Spinal cord (tissue), 10 donors: ENCODE results near the gene FOXC2. TPM values are rescaled to one million over a fixed set of nuclear protein-coding genes. Genes with fewer than 3 reads are reported as not detected.

Experiments used
- DNase-seq, 6 donors: peaks; one replicate each; pipeline versions ENCODE4 v3.0.0 to v3.0.0-alpha.2; 2013 to 2015; ENCODE audit warnings: low spot score in 6 of 6, low read depth in 4 of 6
- H3K27ac ChIP-seq: one replicate; pipeline ENCODE4 v1.5.1; 2013; ENCODE audit warnings: low read depth, low read length, control low read depth
- H3K27me3 ChIP-seq: one replicate; pipeline ENCODE4 v1.6.1; 2013; ENCODE audit warnings: low read length; ENCODE audit not compliant: control insufficient read depth, insufficient read depth
- H3K36me3 ChIP-seq: one replicate; pipeline ENCODE4 v1.6.1; 2013; ENCODE audit warnings: low read length; ENCODE audit not compliant: control insufficient read depth, insufficient read depth
- H3K4me1 ChIP-seq: one replicate; pipeline ENCODE4 v1.6.1; 2013; ENCODE audit warnings: low read length; ENCODE audit not compliant: control insufficient read depth, insufficient read depth
- H3K4me3 ChIP-seq: one replicate; pipeline ENCODE4 v1.5.1; 2013; ENCODE audit warnings: low read depth, low read length, control low read depth
- H3K9me3 ChIP-seq: one replicate; pipeline ENCODE4 v1.6.1; 2013; ENCODE audit warnings: low read length; ENCODE audit not compliant: control insufficient read depth, insufficient read depth
- WGBS: methylation state at CpG from one replicate; pipeline ENCODE4 v1.1.5; 2013; ENCODE audit warnings: missing lambda C conversion rate; ENCODE audit not compliant: insufficient coverage; 5-methylcytosine and 5-hydroxymethylcytosine counted together
- polyA plus RNA-seq, 2 donors: library from polyadenylated mRNA; unstranded; fragments of 120-200 nt; gene quantifications; one replicate each; pipeline ENCODE4 v1.2.1, GENCODE V29; 2013; ENCODE audit not compliant: insufficient read length in 2 of 2
- total RNA-seq, 2 donors: library from RNA; depleted of rRNA in 1 of 2; stranded (reverse); fragments of 120-200 nt in 1 of 2; fragments of >200 nt in 1 of 2; gene quantifications; one replicate each; pipeline versions ENCODE4 v1.2.3 to v1.2.4, GENCODE V29; 2013 to 2014
- donor health status: healthy.

Gene FOXC2
- total and polyA plus RNA-seq, 4 donors: 4.7 to 31.1 (median 13.5) TPM

DNA sequence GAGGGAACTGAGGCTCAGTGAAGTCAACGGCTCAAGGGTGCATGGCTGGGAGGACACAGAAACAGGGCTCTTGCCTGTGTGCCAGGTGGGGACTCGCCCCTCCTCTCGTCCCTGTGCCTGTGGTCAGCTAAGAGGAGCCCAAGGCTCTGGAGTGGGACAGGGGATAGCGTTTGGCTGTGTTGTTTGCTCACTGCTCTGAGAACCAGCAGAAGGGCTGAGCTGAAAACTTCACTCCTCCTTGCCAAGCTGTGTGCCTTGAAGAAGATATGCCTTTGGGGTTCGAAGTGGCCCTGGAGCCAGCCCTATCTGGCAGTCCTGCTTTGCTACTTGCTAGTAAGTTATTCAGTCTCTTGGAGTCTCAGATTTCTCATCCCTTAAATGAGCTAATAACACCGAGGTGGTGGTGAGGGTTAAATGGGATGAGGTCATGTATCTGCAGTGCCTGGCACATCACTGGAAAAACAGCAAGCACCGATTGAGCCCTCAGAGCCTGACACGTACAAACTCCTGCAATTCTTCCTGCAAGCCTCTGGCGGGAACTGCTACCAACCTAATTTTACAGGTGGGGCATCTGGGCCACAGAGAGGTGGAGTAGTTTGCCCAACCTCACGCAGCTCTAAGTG, 29.5 kb downstream of the FOXC2 start:
- 86% methylated on average over 8 of the region's 10 CpGs for WGBS
- Histone ChIP-seq H3K36me3 (no peaks in the 10 kb centered on the region), H3K9me3 (no peaks in the 10 kb centered on the region), H3K27me3 (peaks cover 43% of the 10 kb centered on the region), H3K4me3 (no peak overlapping the region), H3K4me1 (peaks cover 7% of the 10 kb centered on the region), H3K27ac (no peak overlapping the region)
- no peak for DNase-seq

DNA sequence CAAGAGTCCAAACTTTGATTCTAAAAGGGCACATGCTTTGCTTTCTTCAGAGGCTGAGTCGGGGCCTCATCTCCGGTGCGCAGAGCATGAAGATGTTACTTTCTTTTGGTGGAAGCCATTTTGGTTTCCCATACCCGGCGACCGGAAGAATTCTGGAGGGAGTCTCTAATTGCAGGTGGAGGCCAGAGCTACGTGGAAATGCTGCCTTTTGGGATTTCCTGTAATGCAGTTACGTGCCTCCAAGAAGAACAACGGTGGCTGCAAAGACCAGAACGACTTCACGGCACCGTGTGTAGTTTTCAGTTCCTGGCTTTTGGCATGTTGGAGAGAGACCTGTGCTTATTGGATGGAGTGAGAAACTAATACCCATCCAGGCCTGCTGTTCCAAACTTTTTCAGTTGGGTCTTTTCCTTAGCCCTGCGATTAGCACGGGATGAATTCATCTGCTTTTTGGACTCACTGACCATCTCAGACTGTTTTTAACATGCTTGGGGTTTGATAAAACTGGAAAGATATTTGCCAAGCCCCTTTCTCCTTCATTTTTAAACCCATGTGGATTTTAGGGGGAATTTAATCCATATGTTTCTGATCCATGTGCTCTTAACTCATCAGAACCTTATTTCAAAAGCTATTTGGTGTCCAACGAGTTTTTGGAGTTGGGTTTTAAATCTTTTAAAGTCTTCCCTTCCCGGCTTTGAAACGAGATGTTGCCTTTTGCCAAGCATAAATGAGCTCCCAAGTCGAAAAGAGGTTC, 30.7 kb downstream of the FOXC2 start:
- no peak for DNase-seq
- Histone ChIP-seq H3K4me1 (peaks cover 7% of the 10 kb centered on the region), H3K27ac (no peak overlapping the region), H3K27me3 (peaks cover 43% of the 10 kb centered on the region), H3K9me3 (no peaks in the 10 kb centered on the region), H3K4me3 (no peak overlapping the region), H3K36me3 (no peaks in the 10 kb centered on the region)
- 96% methylated on average over 12 of the region's 18 CpGs for WGBS

DNA sequence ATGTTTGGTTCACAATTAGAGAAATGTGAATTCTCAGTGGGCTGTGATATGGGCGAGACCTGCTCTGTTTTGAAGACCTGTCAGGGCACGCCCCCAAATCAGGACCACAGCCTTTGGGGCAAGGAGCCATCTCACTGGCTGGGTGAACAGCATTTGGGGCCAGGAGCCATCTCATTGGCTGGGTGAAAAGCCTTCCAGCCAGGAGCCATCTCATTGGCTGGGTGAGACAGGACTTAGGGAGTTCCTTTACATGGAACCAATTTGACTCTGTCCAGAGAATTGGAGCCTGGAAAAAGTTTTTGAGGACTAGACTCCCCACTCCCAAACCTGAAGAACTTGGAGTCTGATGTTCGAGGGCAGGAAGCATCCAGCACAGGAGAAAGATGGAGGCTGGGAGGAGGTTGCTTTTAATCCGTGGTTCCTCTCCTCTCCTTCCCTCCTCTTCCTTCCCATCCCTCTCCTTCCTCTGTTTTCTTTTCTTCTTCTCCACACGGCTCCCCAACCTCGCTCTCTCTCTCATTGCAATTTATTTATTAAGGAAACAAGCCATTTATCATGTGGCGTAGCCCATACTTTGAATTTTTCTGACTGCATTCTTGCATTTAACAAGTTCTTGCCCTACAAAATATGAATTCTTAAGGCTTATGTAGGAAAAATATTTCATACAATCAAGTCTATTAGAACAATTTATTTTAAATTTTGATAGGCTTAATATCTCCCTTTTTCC, 31.4 kb downstream of the FOXC2 start:
- no peak overlapping the region for H3K27ac ChIP-seq

DNA sequence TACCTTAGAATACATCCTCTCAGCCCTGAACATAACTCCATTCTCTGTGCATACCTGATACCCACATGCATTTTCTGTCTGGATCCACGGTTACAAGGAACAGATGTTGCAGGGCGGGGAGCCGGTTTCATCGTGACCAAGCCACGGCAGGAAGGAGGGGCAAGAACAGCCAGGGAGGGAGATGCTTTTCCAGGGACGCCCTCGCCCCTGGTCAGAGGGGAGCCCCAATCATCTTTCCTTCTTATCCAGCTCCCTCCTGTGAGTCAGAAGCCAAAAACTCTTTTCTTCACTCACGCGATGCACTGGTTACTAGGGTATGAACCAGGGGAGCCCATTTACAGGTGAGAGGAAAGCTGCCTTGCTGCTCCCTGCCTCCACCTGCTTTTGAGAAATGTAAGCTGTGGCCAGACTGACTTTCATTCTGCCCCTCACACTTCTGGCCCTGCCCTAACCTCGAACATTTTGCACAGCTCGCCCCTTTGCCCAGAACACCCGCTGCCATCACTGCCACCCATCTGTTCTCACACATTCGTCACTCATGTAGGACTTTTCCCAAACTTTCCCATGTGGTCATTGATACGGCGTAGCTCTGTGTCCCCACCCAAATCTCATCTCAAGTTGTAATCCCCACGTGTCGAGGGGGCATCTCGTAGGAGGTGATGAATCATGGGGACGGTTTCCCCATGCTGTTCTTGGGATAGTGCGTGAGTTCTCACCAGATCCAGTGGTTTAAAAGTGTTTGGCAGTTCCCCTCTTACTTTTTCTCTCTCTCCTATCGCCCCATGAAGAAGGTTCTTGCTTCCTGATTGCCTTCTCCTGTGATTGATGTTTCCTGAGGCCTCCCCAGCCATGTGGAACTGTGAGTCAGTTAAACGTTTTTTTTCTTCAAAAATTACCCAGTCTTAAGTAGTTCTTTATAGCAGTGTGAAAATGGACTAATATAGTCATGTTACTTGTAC, 32.3 kb downstream of the FOXC2 start:
- peak in 1 of 6 donors; percentile 4 for DNase-seq
- 85% methylated on average over 12 of the region's 22 CpGs for WGBS
- Histone ChIP-seq H3K36me3 (no peaks in the 10 kb centered on the region), H3K4me3 (no peak overlapping the region), H3K9me3 (no peaks in the 10 kb centered on the region), H3K27ac (peak overlapping the region; percentile 36), H3K4me1 (no peaks in the 10 kb centered on the region), H3K27me3 (peaks cover 28% of the 10 kb centered on the region)

More for the DNA sequence above, 31.4 kb downstream of the FOXC2 start:
- no peaks in the 10 kb centered on the region for H3K36me3 ChIP-seq
- WGBS: 75% methylated on average over 3 of the region's 7 CpGs
- peaks cover 7% of the 10 kb centered on the region for H3K4me1 ChIP-seq
- H3K27me3 ChIP-seq: peaks cover 36% of the 10 kb centered on the region
- no peak overlapping the region for H3K4me3 ChIP-seq
- H3K9me3 ChIP-seq: no peaks in the 10 kb centered on the region
- DNase-seq: peak in 1 of 6 donors; percentile 53

DNA sequence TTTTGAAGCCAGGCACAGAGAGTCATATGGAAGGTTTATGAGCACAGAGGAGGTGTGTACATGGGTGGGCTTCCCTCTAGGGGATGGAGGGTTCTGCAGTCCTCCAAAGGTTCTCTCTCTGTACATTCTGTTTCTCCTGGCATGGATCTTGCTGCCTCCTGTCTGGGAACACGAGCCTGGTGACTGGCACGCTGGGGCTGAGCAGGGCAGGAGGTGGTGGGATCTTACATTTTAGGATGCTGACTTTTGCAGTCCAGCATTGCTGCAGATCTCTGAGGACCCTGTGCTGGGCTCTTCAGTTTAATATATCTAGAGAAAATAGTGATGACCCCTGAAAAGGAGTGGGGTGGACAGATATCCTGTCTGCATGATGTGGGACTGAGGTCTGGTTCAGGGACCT, 34.7 kb downstream of the FOXC2 start:
- Histone ChIP-seq H3K4me3 (no peak overlapping the region), H3K9me3 (no peaks in the 10 kb centered on the region), H3K27ac (no peak overlapping the region), H3K36me3 (no peaks in the 10 kb centered on the region), H3K27me3 (peaks cover 4% of the 10 kb centered on the region), H3K4me1 (no peaks in the 10 kb centered on the region)
- no peak for DNase-seq
- 80% methylated on average over 2 of the region's 2 CpGs for WGBS

DNA sequence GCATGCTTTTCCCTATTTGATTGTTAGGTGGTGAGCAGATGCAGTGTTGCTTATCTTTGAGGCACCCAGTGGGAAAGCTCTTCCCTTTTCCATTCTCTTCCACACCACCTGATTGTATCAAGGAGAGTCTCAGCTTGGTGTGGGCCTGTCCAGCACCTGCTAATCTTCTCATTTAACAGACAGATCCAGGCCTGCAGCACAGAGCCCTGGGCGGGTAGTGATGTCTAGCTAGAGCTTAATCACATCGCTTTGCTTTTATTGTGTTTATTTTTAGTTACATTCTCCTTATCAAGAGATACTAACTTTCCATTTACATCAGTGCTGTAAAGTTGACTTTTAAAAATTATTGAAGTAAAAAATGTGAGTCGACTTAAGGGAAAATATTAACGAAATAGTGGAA, 35.9 kb downstream of the FOXC2 start:
- H3K4me3 ChIP-seq: no peak overlapping the region
- H3K9me3 ChIP-seq: no peaks in the 10 kb centered on the region
- H3K36me3 ChIP-seq: no peaks in the 10 kb centered on the region
- no peaks in the 10 kb centered on the region for H3K4me1 ChIP-seq
- H3K27ac ChIP-seq: no peak overlapping the region
- no CpG with 5 or more reads among the region's 4 CpGs for WGBS
- DNase-seq: no peak
- H3K27me3 ChIP-seq: no peaks in the 10 kb centered on the region

DNA sequence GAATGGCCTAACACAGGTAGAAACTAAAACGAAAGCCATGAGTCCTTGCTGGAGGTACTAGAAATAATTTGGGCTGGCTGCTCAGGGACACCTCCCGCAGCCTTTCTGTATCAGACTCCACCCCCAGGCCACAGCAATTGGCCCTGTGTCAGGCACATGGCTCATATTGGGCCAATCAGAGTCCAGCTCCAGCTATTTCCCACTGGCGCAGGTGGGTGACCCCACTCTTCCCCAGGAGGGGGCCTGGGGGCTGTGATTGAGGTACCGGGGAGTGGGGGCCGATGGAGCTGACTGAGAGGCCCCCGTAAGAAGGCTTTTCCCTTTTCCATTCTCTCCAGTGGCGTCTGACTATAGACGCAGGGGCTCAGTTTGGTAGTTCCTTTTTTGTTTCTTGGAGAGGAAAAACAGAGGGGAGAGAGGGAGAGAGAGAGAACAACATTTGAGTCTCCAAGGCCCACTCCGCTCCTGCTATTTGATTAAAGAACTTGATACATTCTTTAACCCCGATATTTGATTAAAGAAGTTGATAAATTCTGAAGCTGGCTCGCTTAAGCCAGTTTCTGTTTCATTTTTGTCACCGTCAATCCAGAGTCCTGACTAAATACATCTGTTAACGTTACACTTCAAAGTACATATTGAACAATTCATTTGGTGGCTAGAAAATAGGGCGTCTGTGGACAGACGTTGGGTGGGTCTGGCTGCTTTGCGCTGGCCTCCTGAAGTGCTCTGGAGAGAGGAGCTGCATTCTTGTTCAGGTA, 38.0 kb downstream of the FOXC2 start:
- Histone ChIP-seq H3K9me3 (no peaks in the 10 kb centered on the region), H3K4me3 (no peak overlapping the region)
- DNase-seq: no peak

DNA sequence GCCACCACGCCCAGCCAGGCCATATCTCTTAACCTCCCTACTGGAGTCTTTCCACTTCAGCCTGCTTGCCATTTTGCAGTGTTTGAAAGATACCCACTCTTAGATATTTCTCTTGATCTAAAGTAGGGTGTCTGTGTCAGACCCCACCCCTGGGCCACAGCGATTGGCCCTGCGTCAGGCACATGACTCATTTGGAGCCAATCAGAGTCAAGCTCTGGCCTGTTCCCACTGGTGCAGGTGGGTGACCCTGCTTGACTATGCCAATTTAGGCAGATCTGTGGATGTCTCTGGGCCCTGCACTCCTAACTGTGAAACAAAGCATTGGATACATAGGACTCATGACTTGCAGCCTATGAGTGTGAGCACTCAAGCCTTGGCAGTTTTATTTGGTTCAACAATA, 39.3 kb downstream of the FOXC2 start:
- DNase-seq: no peak
- H3K27me3 ChIP-seq: peaks cover under 1% of the 10 kb centered on the region
- WGBS: 100% methylated on average over 3 of the region's 3 CpGs

More for the DNA sequence above, 38.0 kb downstream of the FOXC2 start:
- H3K27ac ChIP-seq: no peak overlapping the region
- 87% methylated on average over 6 of the region's 16 CpGs for WGBS
- no peaks in the 10 kb centered on the region for H3K36me3 ChIP-seq
- no peaks in the 10 kb centered on the region for H3K27me3 ChIP-seq
- H3K4me1 ChIP-seq: no peaks in the 10 kb centered on the region

More for the DNA sequence above, 39.3 kb downstream of the FOXC2 start:
- H3K9me3 ChIP-seq: no peaks in the 10 kb centered on the region
- no peaks in the 10 kb centered on the region for H3K36me3 ChIP-seq
- no peak overlapping the region for H3K27ac ChIP-seq
- peaks cover 3% of the 10 kb centered on the region for H3K4me1 ChIP-seq
- H3K4me3 ChIP-seq: no peak overlapping the region
